CD8-positive, alpha-beta memory T cell (primary cell): Measurements from ENCODE around the gene TPRG1. TPM values are rescaled to one million over a fixed set of nuclear protein-coding genes. Genes with fewer than 3 reads are reported as not detected.

ENCODE experiments used
- CTCF ChIA-PET: fragments of 350-600 bp; sonication (Branson Sonifier 250); formaldehyde crosslinking; loops from one replicate; lab custom pipeline; 2021; ENCODE audit warnings: antibody characterized with exemption; lab: Charles Lee
- POLR2A ChIA-PET: fragments of 350-600 bp; sonication (Branson Sonifier 250); formaldehyde crosslinking; loops from one replicate; lab custom pipeline; 2021; ENCODE audit warnings: antibody characterized with exemption; lab: Charles Lee
- DNase-seq, 5 donors: peaks; one replicate each; pipeline versions ENCODE4 v3.0.0 to v3.0.0-alpha.2; 2020 to 2022; ENCODE audit warnings: mixed read lengths in 1 of 5
- H3K27ac ChIP-seq: one replicate; pipeline ENCODE4 v1.7.0; 2013; ENCODE audit warnings: low read depth, mild to moderate bottlenecking, low read length, moderate library complexity
- H3K27me3 ChIP-seq: 2 replicates; pipeline ENCODE4 v1.7.0; 2013; ENCODE audit warnings: low read length, mild to moderate bottlenecking; ENCODE audit not compliant: insufficient read depth, poor library complexity, severe bottlenecking
- H3K36me3 ChIP-seq: 2 replicates; pipeline ENCODE4 v1.7.0; 2013; ENCODE audit warnings: mild to moderate bottlenecking, low read length, moderate library complexity; ENCODE audit not compliant: insufficient read depth
- H3K4me1 ChIP-seq: 2 replicates; pipeline ENCODE4 v1.7.0; 2013; ENCODE audit warnings: mild to moderate bottlenecking, low read length, moderate library complexity; ENCODE audit not compliant: insufficient read depth
- H3K4me3 ChIP-seq: 2 replicates; pipeline ENCODE4 v1.7.0; 2013; ENCODE audit warnings: mild to moderate bottlenecking, low read length
- H3K9me3 ChIP-seq: 2 replicates; pipeline ENCODE4 v1.7.0; 2013; ENCODE audit warnings: mild to moderate bottlenecking, low read length
- H3K27ac Mint-ChIP-seq, 8 donors: one replicate each; pipeline ENCODE4 v1.8.0; 2020 to 2021; ENCODE audit warnings: mixed read lengths in 8 of 8, mild to moderate bottlenecking in 6 of 8, inconsistent platforms in 3 of 8, moderate library complexity in 3 of 8
- H3K27me3 Mint-ChIP-seq, 2 donors: one replicate each; pipeline ENCODE4 v1.8.0; 2020 to 2021; ENCODE audit warnings: mixed read lengths in 2 of 2, mild to moderate bottlenecking in 1 of 2, moderate library complexity in 1 of 2
- H3K36me3 Mint-ChIP-seq, 3 donors: one replicate each; pipeline ENCODE4 v1.8.0; 2020 to 2021; ENCODE audit warnings: mixed read lengths in 3 of 3, inconsistent platforms in 1 of 3, mild to moderate bottlenecking in 1 of 3
- H3K4me1 Mint-ChIP-seq, 3 donors: one replicate each; pipeline ENCODE4 v1.8.0; 2020 to 2021; ENCODE audit warnings: mixed read lengths in 3 of 3, inconsistent platforms in 1 of 3, mild to moderate bottlenecking in 1 of 3
- H3K4me3 Mint-ChIP-seq, 7 donors: one replicate each; pipeline ENCODE4 v1.8.0; 2020 to 2021; ENCODE audit warnings: mixed read lengths in 7 of 7, mild to moderate bottlenecking in 6 of 7, moderate library complexity in 4 of 7, inconsistent platforms in 2 of 7
- H3K9me3 Mint-ChIP-seq, 5 donors: one replicate each; pipeline ENCODE4 v1.8.0; 2020 to 2022; ENCODE audit warnings: mixed read lengths in 5 of 5, mild to moderate bottlenecking in 3 of 5, moderate library complexity in 2 of 5, inconsistent platforms in 1 of 5
- polyA plus RNA-seq: library from polyadenylated mRNA; unstranded; fragments of 300-500 nt; fragmentation: Illumina TruSeq; gene quantifications from one replicate; pipeline ENCODE4 v1.2.3, GENCODE V29; 2021
- total RNA-seq, 2 experiments: library from RNA; stranded (reverse); gene quantifications; one replicate each; pipeline ENCODE4 v1.2.3, GENCODE V29; 2021

Gene TPRG1
- total and polyA plus RNA-seq, 3 experiments from 2014 or later: 28.6 to 30.5 (median 29.6) TPM

- Mint-ChIP-seq H3K27me3 (peaks cover 0 to 2% of the 10 kb centered on the region in 2 donors), H3K36me3 (peaks cover 9 to 17% (median 10%) of the 10 kb centered on the region in 3 donors), H3K9me3 (no peaks in the 10 kb centered on the region), H3K27ac (no peak overlapping the region), H3K4me3 (no peak overlapping the region), H3K4me1 (peaks cover 2 to 12% (median 6%) of the 10 kb centered on the region in 3 donors)
- no peak overlapping the region for H3K4me3 ChIP-seq
- H3K27me3 ChIP-seq: no peaks in the 10 kb centered on the region
- H3K9me3 ChIP-seq: no peaks in the 10 kb centered on the region
- ChIA-PET CTCF (no interaction called here), POLR2A (no interaction called here)
- H3K36me3 ChIP-seq: no peaks in the 10 kb centered on the region
- no peak for DNase-seq
- H3K4me1 ChIP-seq: peaks cover 15% of the 10 kb centered on the region
- no peak overlapping the region for H3K27ac ChIP-seq
Observed at GRCh38 chr3:189300345-189300744, 128.6 kb downstream of the TPRG1 start.

GRCh38 chr3:189301479-189301878 is 129.7 kb downstream of the TPRG1 start:
- Histone ChIP-seq H3K4me3 (no peak overlapping the region), H3K4me1 (peaks cover 15% of the 10 kb centered on the region), H3K36me3 (no peaks in the 10 kb centered on the region), H3K27me3 (no peaks in the 10 kb centered on the region), H3K27ac (no peak overlapping the region), H3K9me3 (no peaks in the 10 kb centered on the region)
- Mint-ChIP-seq H3K27me3 (peaks cover 0 to 2% of the 10 kb centered on the region in 2 donors), H3K4me1 (peaks cover 2 to 14% (median 3%) of the 10 kb centered on the region in 3 donors), H3K36me3 (peaks cover 7 to 17% (median 9%) of the 10 kb centered on the region in 3 donors), H3K4me3 (no peak overlapping the region), H3K9me3 (no peaks in the 10 kb centered on the region), H3K27ac (peak overlapping the region in 1 of 8 donors; percentile 26)
- no peak for DNase-seq
- ChIA-PET POLR2A (no interaction called here), CTCF (no interaction called here)

- Mint-ChIP-seq H3K4me1 (peaks cover 2 to 12% (median 6%) of the 10 kb centered on the region in 3 donors), H3K27ac (no peak overlapping the region), H3K4me3 (no peak overlapping the region), H3K27me3 (peaks cover 0 to 2% of the 10 kb centered on the region in 2 donors), H3K9me3 (no peaks in the 10 kb centered on the region), H3K36me3 (peaks cover 7 to 10% (median 9%) of the 10 kb centered on the region in 3 donors)
- Histone ChIP-seq H3K9me3 (no peaks in the 10 kb centered on the region), H3K4me3 (no peak overlapping the region), H3K27me3 (no peaks in the 10 kb centered on the region), H3K4me1 (peaks cover 14% of the 10 kb centered on the region), H3K36me3 (no peaks in the 10 kb centered on the region), H3K27ac (no peak overlapping the region)
- DNase-seq: no peak
- ChIA-PET CTCF (no interaction called here), POLR2A (no interaction called here)
Observed at GRCh38 chr3:189303584-189303983, 131.8 kb downstream of the TPRG1 start.

GRCh38 chr3:189304465-189305351 is 132.9 kb downstream of the TPRG1 start:
- H3K4me3 ChIP-seq: no peak overlapping the region
- no peak overlapping the region for H3K27ac ChIP-seq
- no peaks in the 10 kb centered on the region for H3K27me3 ChIP-seq
- no peak overlapping the region for H3K4me3 Mint-ChIP-seq
- H3K27me3 Mint-ChIP-seq: peaks cover 0 to 2% of the 10 kb centered on the region in 2 donors
- no peak for DNase-seq
- H3K4me1 ChIP-seq: peaks cover 3% of the 10 kb centered on the region
- H3K9me3 Mint-ChIP-seq: no peaks in the 10 kb centered on the region
- peak overlapping the region in 2 of 8 donors; percentile 11 to 12 for H3K27ac Mint-ChIP-seq
- POLR2A ChIA-PET: no interaction called here
- no peaks in the 10 kb centered on the region for H3K9me3 ChIP-seq
- H3K36me3 Mint-ChIP-seq: peaks cover 5 to 9% (median 8%) of the 10 kb centered on the region in 3 donors
- H3K4me1 Mint-ChIP-seq: peaks cover 0 to 12% (median 6%) of the 10 kb centered on the region in 3 donors
- H3K36me3 ChIP-seq: no peaks in the 10 kb centered on the region
- CTCF ChIA-PET: no interaction called here

- no peak for DNase-seq
- Mint-ChIP-seq H3K27me3 (peaks cover 0 to 2% of the 10 kb centered on the region in 2 donors), H3K27ac (no peak overlapping the region), H3K4me1 (peaks cover 0 to 12% (median 6%) of the 10 kb centered on the region in 3 donors), H3K36me3 (peaks cover 5 to 11% (median 6%) of the 10 kb centered on the region in 3 donors), H3K9me3 (no peaks in the 10 kb centered on the region), H3K4me3 (no peak overlapping the region)
- no peaks in the 10 kb centered on the region for H3K27me3 ChIP-seq
- H3K36me3 ChIP-seq: no peaks in the 10 kb centered on the region
- ChIA-PET POLR2A (no interaction called here), CTCF (no interaction called here)
- no peak overlapping the region for H3K27ac ChIP-seq
- no peak overlapping the region for H3K4me3 ChIP-seq
- no peaks in the 10 kb centered on the region for H3K4me1 ChIP-seq
- no peaks in the 10 kb centered on the region for H3K9me3 ChIP-seq
Observed at GRCh38 chr3:189305412-189305811, 133.6 kb downstream of the TPRG1 start.

- Histone ChIP-seq H3K27me3 (no peaks in the 10 kb centered on the region), H3K4me3 (no peak overlapping the region), H3K27ac (no peak overlapping the region), H3K9me3 (no peaks in the 10 kb centered on the region), H3K4me1 (no peaks in the 10 kb centered on the region), H3K36me3 (no peaks in the 10 kb centered on the region)
- ChIA-PET POLR2A (interaction anchor here (0.6 kb wide), 1 partner anchor 1292 kb away, joined by 6 read pairs; no protein-coding TSS in a partner anchor), CTCF (no interaction called here)
- H3K4me1 Mint-ChIP-seq: peaks cover 0 to 12% (median 6%) of the 10 kb centered on the region in 3 donors
- H3K27me3 Mint-ChIP-seq: no peaks in the 10 kb centered on the region
- no peak overlapping the region for H3K27ac Mint-ChIP-seq
- no peak overlapping the region for H3K4me3 Mint-ChIP-seq
- no peak for DNase-seq
- H3K36me3 Mint-ChIP-seq: peaks cover 0 to 15% (median 5%) of the 10 kb centered on the region in 3 donors
- no peaks in the 10 kb centered on the region for H3K9me3 Mint-ChIP-seq
Observed at GRCh38 chr3:189307963-189308362, 136.2 kb downstream of the TPRG1 start.

GRCh38 chr3:189308608-189309007 is 136.8 kb downstream of the TPRG1 start:
- ChIA-PET CTCF (no interaction called here), POLR2A (no interaction called here)
- H3K9me3 Mint-ChIP-seq: no peaks in the 10 kb centered on the region
- H3K27me3 Mint-ChIP-seq: no peaks in the 10 kb centered on the region
- no peak overlapping the region for H3K4me3 Mint-ChIP-seq
- H3K36me3 ChIP-seq: no peaks in the 10 kb centered on the region
- no peak overlapping the region for H3K4me3 ChIP-seq
- DNase-seq: no peak
- H3K9me3 ChIP-seq: no peaks in the 10 kb centered on the region
- H3K36me3 Mint-ChIP-seq: peaks cover 0 to 15% (median 5%) of the 10 kb centered on the region in 3 donors
- no peaks in the 10 kb centered on the region for H3K4me1 ChIP-seq
- H3K4me1 Mint-ChIP-seq: peaks cover 0 to 12% (median 6%) of the 10 kb centered on the region in 3 donors
- no peak overlapping the region for H3K27ac Mint-ChIP-seq
- no peak overlapping the region for H3K27ac ChIP-seq
- H3K27me3 ChIP-seq: no peaks in the 10 kb centered on the region

- Mint-ChIP-seq H3K27me3 (no peaks in the 10 kb centered on the region), H3K36me3 (peaks cover 0 to 19% (median 3%) of the 10 kb centered on the region in 3 donors), H3K4me1 (peaks cover 0 to 11% (median 6%) of the 10 kb centered on the region in 3 donors), H3K27ac (no peak overlapping the region), H3K4me3 (no peak overlapping the region), H3K9me3 (no peaks in the 10 kb centered on the region)
- no peaks in the 10 kb centered on the region for H3K4me1 ChIP-seq
- ChIA-PET POLR2A (no interaction called here), CTCF (no interaction called here)
- H3K27me3 ChIP-seq: no peaks in the 10 kb centered on the region
- no peak for DNase-seq
- no peaks in the 10 kb centered on the region for H3K36me3 ChIP-seq
- no peaks in the 10 kb centered on the region for H3K9me3 ChIP-seq
- no peak overlapping the region for H3K4me3 ChIP-seq
- H3K27ac ChIP-seq: no peak overlapping the region
Observed at GRCh38 chr3:189309400-189309975, 137.7 kb downstream of the TPRG1 start.
